Mesenteric fat pad (tissue), 1 donor: Measurements from ENCODE around the gene LRRC36. TPM values are rescaled to one million over a fixed set of nuclear protein-coding genes. Genes with fewer than 3 reads are reported as not detected.
"Not testable (repeated sequence)": the region's sequence is repeated elsewhere in the genome, so short reads cannot be mapped to it uniquely, and the experiment has no call there.

Source experiments
- DNase-seq: peaks from one replicate; pipeline ENCODE4 v3.0.0-alpha.2; 2020; ENCODE audit warnings: low spot score
- total RNA-seq: library from RNA; stranded (reverse); fragmentation: NEBNext Ultra II Directional; extraction: Animal tissue kit (Norgen Biotek cat#: 25700); gene quantifications from one replicate; pipeline ENCODE4 v1.2.1, GENCODE V29; 2021
- donor health status: DM: yes; HTN: yes; CAD: no.

Gene LRRC36
- total RNA-seq, 1 donor from 2014 or later = 0.22 TPM

- DNase-seq = no peak
Measured at GRCh38 chr16:67399749-67400704, 73.4 kb downstream of the LRRC36 start.

GRCh38 chr16:67400901-67401300 is 74.3 kb downstream of the LRRC36 start:
- DNase-seq = no peak

GRCh38 chr16:67403976-67404555 is 77.5 kb downstream of the LRRC36 start:
- DNase-seq = no peak

- no peak for DNase-seq
Measured at GRCh38 chr16:67404740-67405226, 78.2 kb downstream of the LRRC36 start.

GRCh38 chr16:67405336-67405735 is 78.7 kb downstream of the LRRC36 start:
- DNase-seq = no peak

GRCh38 chr16:67406111-67406971 is 79.7 kb downstream of the LRRC36 start:
- DNase-seq = no peak

GRCh38 chr16:67407176-67407787 is 80.7 kb downstream of the LRRC36 start:
- DNase-seq = no peak

GRCh38 chr16:67407788-67408452 is 81.3 kb downstream of the LRRC36 start:
- no peak for DNase-seq

GRCh38 chr16:67409631-67410030 is 83.0 kb downstream of the LRRC36 start:
- DNase-seq = no peak

- no peak for DNase-seq
Measured at GRCh38 chr16:67411339-67411738, 84.7 kb downstream of the LRRC36 start.

- DNase-seq = no peak
Measured at GRCh38 chr16:67412294-67412693, 85.7 kb downstream of the LRRC36 start.

- DNase-seq = no peak
Measured at GRCh38 chr16:67413978-67414911, 87.6 kb downstream of the LRRC36 start.

- DNase-seq = not testable (repeated sequence)
Measured at GRCh38 chr16:67415421-67415820, 88.8 kb downstream of the LRRC36 start.

- DNase-seq = no peak
Measured at GRCh38 chr16:67415872-67416793, 89.5 kb downstream of the LRRC36 start, which contains the start of gene ZDHHC1. Gene ZDHHC1, minus strand, starts transcription at chr16:67416477. Its CDS starts 8,702 bp downstream, at chr16:67407775.

GRCh38 chr16:67417333-67418061 is 90.9 kb downstream of the LRRC36 start:
- no peak for DNase-seq

GRCh38 chr16:67419502-67419901 is 92.9 kb downstream of the LRRC36 start:
- no peak for DNase-seq

GRCh38 chr16:67419931-67420330 is 93.3 kb downstream of the LRRC36 start:
- DNase-seq = no peak
